GM18951 (cell line): ENCODE results near the gene MAN1C1.

Experiments used
- POLR2A ChIP-seq: IDR thresholded peaks from 4 replicates; pipeline ENCODE4 v1.6.1; 2011; ENCODE audit warnings: mild to moderate bottlenecking; ENCODE audit not compliant: insufficient read length, insufficient read depth; ENCODE audit errors: extremely low read depth
- in situ Hi-C: fragments of 300-500 bp; cut with MboI; formaldehyde crosslinking; loops from one replicate; pipeline ENCODE4 v1.12.0; 2022; ENCODE audit warnings: low sequenced_read_pairs, mixed read lengths, inconsistent platforms; ENCODE audit not compliant: unreplicated experiment

The MAN1C1 gene

DNA sequence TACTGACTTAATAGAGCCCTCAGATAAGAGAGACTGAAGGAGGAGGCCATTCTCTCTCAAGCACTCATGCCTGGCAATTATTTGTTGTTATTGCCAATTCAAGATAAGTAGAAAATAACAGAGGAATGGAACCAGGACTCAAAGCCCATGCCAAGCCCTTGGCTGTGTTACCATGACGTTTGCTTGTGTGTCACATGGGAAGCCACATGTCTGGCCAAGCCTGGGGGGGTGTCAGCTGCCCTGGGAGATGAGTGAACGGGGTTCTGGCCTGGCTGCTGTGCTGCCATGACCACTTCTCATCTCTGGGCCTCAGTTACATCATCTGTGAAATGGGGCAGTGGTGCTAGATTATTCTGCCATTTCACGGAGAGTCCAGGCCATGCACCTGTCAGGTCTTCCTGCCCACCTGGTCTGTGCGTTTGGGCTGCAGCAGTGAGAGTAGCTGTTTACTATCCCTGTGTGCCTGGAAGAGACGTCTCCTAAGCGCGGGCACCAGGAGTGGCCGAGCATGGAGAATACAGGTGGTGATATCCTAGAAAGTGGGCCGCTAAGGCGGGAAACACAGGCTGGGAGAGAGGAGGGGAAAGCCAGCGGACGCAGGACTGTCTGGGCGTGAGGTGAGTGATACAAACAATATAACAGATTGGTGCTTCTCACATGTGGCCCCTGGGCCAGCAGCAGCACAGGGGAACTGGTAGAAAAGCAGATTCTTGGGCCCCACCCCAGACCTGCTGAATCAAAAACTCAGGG is 67.8 kb downstream of the MAN1C1 start:
- in situ Hi-C loops, result no loop called here
- no peak for TF ChIP-seq POLR2A

DNA sequence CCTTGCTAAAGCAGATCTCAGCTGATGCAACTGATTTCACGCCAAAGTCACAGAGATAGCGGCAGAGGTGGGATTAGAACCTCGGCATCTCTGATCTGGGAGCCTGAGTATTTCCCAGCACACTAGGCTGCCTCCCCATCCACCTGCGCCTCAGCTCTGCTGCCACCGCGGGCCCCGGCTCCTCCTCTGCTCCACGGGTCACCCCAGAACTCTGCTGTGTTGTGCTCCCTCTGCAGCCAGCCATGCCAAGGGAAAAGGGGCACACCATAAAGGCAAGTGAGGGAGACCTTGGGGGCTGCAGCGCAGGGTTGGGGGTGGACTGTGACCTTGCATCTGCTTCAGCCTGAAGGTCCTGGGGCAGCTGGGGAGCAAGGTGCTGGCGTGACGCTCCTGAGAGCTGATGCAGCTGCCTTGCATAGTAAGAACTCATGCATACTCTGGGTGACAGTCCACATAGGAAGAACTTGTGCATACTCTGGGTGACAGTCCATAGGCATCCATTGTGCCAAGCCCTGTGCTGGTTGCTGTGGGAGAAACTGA is 68.7 kb downstream of the MAN1C1 start:
- in situ Hi-C loops, result no loop called here

DNA sequence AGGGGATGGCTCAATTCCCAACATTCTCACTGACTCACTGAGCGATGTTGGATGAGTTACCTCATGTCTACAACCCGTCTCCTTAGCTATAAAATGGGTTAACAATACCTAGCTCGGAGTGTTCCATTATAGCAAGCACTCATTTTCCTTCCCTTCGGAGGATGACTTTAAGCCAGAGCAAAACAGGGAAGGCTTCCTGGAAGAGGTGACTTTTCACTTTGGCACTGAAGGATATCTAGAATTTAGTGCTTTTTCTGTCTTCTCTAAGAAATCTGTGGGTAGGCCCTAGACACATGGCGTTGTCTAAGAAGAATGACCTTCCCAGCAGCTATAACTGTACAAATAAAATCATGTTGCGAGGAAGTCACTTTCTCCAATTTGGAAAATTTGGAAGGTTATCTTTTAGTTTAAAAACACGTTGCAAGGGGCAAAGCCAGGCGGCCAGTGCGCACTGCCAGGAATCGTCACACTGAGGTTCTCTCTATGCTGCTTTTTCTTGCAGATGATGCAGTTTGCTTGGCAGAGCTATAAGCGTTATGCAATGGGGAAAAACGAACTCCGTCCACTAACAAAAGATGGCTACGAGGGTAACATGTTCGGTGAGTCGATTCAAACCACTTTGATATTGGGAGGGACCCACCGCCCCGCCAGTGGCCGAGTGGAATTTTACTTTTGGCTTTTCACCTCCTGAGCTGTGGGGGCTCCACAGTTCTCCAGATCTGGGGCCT is 69.5 kb downstream of the MAN1C1 start:
- no peak for TF ChIP-seq POLR2A
- in situ Hi-C loops, result no loop called here

More for the DNA sequence above, 68.7 kb downstream of the MAN1C1 start:
- no peak for TF ChIP-seq POLR2A

- no peak for TF ChIP-seq POLR2A
- in situ Hi-C loops, result no loop called here
These were observed 70.8 kb downstream of the MAN1C1 start for GRCh38 chr1:25687221-25688017.

DNA sequence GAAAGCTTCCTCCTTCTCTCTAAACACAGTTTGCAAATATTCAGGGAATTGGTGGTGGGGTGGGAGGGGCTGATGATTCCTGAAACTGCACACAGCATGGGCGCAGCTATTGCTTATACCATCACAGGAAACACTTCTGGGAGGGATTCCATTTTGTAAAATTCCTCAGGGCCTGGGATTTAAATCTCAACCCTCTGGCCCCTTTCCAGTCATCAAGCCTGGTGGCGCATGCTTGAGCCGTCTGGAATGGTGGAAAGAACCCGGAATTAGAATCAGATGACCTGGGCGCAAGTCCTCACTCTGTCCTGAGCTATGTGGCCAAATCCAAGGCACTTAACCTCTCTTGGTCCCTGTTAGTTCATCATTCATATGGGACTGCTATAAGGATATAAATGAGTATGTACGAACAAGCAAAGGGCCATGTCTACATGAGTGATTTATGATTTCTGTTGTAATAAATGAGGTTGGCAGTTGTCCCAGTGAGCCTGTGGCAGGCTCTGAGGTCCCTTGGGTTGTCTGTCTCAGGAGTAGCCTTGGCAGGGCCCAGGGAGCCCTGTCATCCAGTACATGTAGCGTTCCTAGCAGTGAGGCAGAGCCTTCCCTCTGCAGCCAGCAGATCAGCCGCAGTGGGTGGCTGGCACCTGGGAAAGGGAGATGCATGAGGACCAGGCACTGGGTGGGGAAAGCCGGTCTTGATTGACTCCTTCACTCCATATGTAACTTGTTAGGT is 72.0 kb downstream of the MAN1C1 start:
- in situ Hi-C loops, result no loop called here
- no peak for TF ChIP-seq POLR2A

GRCh38 chr1:25689686-25690381 is 73.2 kb downstream of the MAN1C1 start:
- no peak for TF ChIP-seq POLR2A
- in situ Hi-C loops, result no loop called here

DNA sequence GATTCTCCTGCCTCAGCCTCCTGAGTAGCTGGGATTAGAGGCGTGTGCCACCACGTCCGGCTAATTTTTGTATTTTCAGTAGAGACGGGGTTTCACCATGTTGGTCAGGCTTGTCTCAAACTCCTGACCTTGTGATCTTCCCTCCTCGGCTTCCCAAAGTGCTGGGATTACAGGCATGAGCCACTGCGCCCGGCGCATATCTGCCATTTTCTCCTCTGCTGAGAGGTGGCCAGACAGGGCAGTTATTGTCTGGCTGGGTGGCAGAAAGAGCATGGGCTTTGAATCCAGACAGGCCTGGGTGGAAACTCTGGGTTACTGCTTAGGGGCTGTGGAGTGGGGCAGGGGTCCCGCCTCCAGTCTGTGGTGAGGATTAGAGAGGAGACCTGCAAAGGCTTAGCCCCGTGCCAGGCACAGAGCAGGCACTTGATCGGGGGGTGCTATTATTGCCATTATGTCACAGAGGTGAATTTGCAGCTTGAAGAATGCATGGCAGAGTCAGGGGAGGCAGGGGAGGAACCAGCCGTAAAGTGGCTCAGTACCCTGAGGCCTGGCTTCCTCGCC is 73.9 kb downstream of the MAN1C1 start:
- TF ChIP-seq POLR2A, result no peak
- in situ Hi-C loops, result no loop called here

GRCh38 chr1:25691211-25691610 is 74.6 kb downstream of the MAN1C1 start:
- no peak for TF ChIP-seq POLR2A
- in situ Hi-C loops, result no loop called here

GRCh38 chr1:25692560-25692959 is 76.0 kb downstream of the MAN1C1 start:
- TF ChIP-seq POLR2A, result no peak
- in situ Hi-C loops, result no loop called here

DNA sequence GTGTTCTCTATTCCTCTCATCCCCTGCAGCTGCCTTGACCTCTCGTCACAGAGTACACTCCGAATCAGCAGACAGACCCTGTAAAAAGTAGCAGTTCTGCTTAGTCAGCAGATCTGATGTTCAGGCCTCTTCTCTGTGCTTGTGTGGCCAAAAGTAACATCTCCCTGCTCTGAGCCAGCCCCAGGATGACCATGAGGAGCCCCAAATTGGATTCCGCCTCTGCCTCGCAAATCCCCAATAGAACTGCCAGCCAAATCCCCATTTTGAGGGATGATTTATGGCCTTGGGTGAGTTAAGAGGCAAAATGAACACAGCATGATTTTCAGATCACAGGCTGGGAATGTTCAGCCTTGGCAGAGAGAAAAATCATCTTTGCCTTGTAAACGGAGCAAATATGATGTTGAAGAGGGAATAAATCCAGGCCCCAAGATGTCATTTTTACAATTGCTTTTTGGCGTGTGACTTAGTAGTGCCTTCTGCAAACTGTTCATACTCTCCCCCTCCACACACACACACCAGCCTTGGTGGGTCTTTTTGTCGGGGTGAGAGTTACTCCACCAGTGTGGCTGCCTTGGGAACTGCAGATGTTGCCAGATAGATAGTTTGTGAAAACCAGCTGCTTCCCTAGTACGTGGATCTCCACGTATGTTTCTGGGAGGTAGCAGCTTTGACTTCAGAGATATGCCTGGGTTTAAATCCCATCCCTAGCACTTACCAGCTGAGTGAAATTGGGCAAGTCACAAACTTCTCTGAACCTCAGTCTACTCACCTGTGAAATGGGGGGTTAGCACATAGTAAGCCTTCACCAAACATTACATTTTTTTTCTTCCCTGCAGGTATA is 77.8 kb downstream of the MAN1C1 start:
- in situ Hi-C loops, result no loop called here
- TF ChIP-seq POLR2A, result no peak

GRCh38 chr1:25695090-25695770 is 78.6 kb downstream of the MAN1C1 start:
- no peak for TF ChIP-seq POLR2A
- in situ Hi-C loops, result no loop called here
